Vagina (tissue), 2 donors: ENCODE data around the gene FERD3L. TPM values are rescaled to one million over a fixed set of nuclear protein-coding genes. Genes with fewer than 3 reads are reported as not detected.

Experiments
- DNase-seq, 2 donors: peaks; one replicate each; pipeline ENCODE4 v3.0.0-alpha.2; 2017; ENCODE audit errors: extremely low spot score in 2 of 2
- H3K27ac ChIP-seq: fragments of 200-600 bp; sonication (generic); one replicate; pipeline ENCODE4 v1.5.1; 2019
- H3K27me3 ChIP-seq: fragments of 200-600 bp; sonication (generic); one replicate; pipeline ENCODE4 v1.5.1; 2019
- H3K36me3 ChIP-seq, 2 donors: fragments of 200-600 bp; sonication (generic); one replicate each; pipeline ENCODE4 v1.5.1; 2017 to 2019
- H3K4me1 ChIP-seq: fragments of 200-600 bp; sonication (generic); one replicate; pipeline ENCODE4 v1.5.1; 2019
- H3K4me3 ChIP-seq, 2 donors: fragments of 200-600 bp; sonication (generic); 1 replicate in 1 of 2; 2 replicates in 1 of 2; pipeline ENCODE4 v1.5.1; 2016 to 2019
- H3K9me3 ChIP-seq: fragments of 200-600 bp; sonication (generic); one replicate; pipeline ENCODE4 v1.5.1; 2019
- CTCF ChIP-seq, 3 experiments: fragments of 450-650 bp in 2 of 3; fragments of 200-600 bp in 1 of 3; sonication (generic) in 1 of 3; IDR thresholded peaks; one replicate each; pipeline ENCODE4 v1.5.1; 2017 to 2019; ENCODE audit warnings: antibody characterized with exemption in 3 of 3, mild to moderate bottlenecking in 2 of 3, moderate library complexity in 2 of 3
- POLR2A ChIP-seq, 2 donors: fragments of 450-650 bp; IDR thresholded peaks; one replicate each; pipeline ENCODE4 v1.6.1; 2017; ENCODE audit warnings: antibody characterized with exemption in 2 of 2, mild to moderate bottlenecking in 2 of 2, moderate library complexity in 2 of 2
- POLR2AphosphoS5 ChIP-seq, 2 donors: sonication (generic); formaldehyde crosslinking; IDR thresholded peaks; one replicate each; pipeline ENCODE4 v1.9.0; 2017; ENCODE audit warnings: antibody characterized with exemption in 2 of 2, mild to moderate bottlenecking in 2 of 2, low read depth in 1 of 2; ENCODE audit not compliant: insufficient read depth in 1 of 2
- intact Hi-C: fragments of 100-400 bp; cut with DNase I; formaldehyde crosslinking; loops from one replicate; pipeline ENCODE4 v1.15.1; 2023
- total RNA-seq: library from RNA; depleted of rRNA; stranded (reverse); fragments of >200 nt; gene quantifications from one replicate; pipeline ENCODE4 v1.2.3, GENCODE V29; 2016

Gene FERD3L
- total RNA-seq, 1 donor from 2014 or later: not detected

DNA sequence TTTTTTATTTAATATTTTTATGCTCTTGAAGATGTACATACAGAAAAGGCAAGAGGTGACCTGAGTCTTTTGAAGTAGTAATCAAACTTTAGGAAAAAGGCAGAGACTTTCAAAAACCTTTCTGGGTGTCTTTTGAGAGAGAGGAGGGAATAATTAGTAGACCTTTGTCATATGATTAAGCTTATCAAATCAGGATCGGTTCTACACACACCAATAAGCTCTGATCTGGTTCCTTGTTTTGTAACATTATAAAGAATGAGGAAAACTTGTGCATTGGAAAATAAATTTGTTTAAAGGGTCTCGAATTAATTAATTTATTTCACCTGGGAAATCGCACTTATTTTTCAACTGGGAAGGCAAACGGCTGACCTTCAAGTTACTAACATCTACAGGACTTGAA is 39.7 kb downstream of the FERD3L start:
- no peak overlapping the region for H3K27ac ChIP-seq
- H3K9me3 ChIP-seq: no peaks in the 10 kb centered on the region
- peaks cover 21% of the 10 kb centered on the region for H3K4me1 ChIP-seq
- no peak for DNase-seq
- H3K36me3 ChIP-seq: no peaks in the 10 kb centered on the region
- H3K4me3 ChIP-seq: no peak overlapping the region
- no peaks in the 10 kb centered on the region for H3K27me3 ChIP-seq
- TF ChIP-seq CTCF (IDR thresholded peaks at IDR 0.05) (no peak), POLR2AphosphoS5 (IDR thresholded peaks at IDR 0.05; ENCODE audit: insufficient read depth in 1 of 2, low read depth in 1 of 2) (no peak), POLR2A (IDR thresholded peaks at IDR 0.05) (no peak)
- intact Hi-C loops: no loop called here

GRCh38 chr7:19104811-19105210 is 40.4 kb downstream of the FERD3L start:
- H3K4me3 ChIP-seq: no peak overlapping the region
- no peak for DNase-seq
- H3K36me3 ChIP-seq: no peaks in the 10 kb centered on the region
- H3K27ac ChIP-seq: no peak overlapping the region
- H3K4me1 ChIP-seq: peaks cover 21% of the 10 kb centered on the region
- intact Hi-C loops: no loop called here
- TF ChIP-seq POLR2A (IDR thresholded peaks at IDR 0.05) (no peak), CTCF (IDR thresholded peaks at IDR 0.05) (no peak), POLR2AphosphoS5 (IDR thresholded peaks at IDR 0.05; ENCODE audit: insufficient read depth in 1 of 2, low read depth in 1 of 2) (no peak)
- no peaks in the 10 kb centered on the region for H3K9me3 ChIP-seq
- H3K27me3 ChIP-seq: no peaks in the 10 kb centered on the region

DNA sequence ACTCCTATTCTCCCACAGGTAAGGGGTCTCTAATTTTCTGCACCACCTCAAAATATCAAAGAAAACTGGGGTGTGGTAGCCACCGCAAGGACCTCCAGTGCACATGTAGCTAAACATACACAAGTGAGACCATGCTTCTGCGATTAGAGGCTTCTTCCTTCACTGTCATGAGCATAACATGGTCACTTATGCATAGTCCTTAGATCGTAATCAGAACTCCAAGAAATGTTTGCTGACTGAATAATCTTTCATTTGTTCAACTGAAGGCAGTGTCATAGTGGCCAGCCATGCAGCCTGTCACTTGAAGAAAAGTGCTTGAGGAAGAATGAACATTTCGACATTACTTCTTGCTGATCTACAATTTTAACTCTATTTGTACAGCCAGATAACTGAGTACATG is 42.3 kb downstream of the FERD3L start:
- no peaks in the 10 kb centered on the region for H3K27me3 ChIP-seq

GRCh38 chr7:19101909-19102308 is 43.3 kb downstream of the FERD3L start:
- Histone ChIP-seq H3K9me3 (no peaks in the 10 kb centered on the region), H3K27ac (no peak overlapping the region), H3K27me3 (no peaks in the 10 kb centered on the region), H3K4me1 (peaks cover 7% of the 10 kb centered on the region), H3K36me3 (no peaks in the 10 kb centered on the region), H3K4me3 (no peak overlapping the region)
- DNase-seq: no peak
- intact Hi-C loops: no loop called here
- TF ChIP-seq CTCF (IDR thresholded peaks at IDR 0.05) (no peak), POLR2A (IDR thresholded peaks at IDR 0.05) (no peak), POLR2AphosphoS5 (IDR thresholded peaks at IDR 0.05; ENCODE audit: insufficient read depth in 1 of 2, low read depth in 1 of 2) (no peak)

More for the DNA sequence above, 42.3 kb downstream of the FERD3L start:
- Histone ChIP-seq H3K4me3 (no peak overlapping the region), H3K27ac (no peak overlapping the region), H3K4me1 (peaks cover 14% of the 10 kb centered on the region), H3K36me3 (no peaks in the 10 kb centered on the region), H3K9me3 (no peaks in the 10 kb centered on the region)
- intact Hi-C loops: no loop called here
- TF ChIP-seq CTCF (IDR thresholded peaks at IDR 0.05) (no peak), POLR2A (IDR thresholded peaks at IDR 0.05) (no peak), POLR2AphosphoS5 (IDR thresholded peaks at IDR 0.05; ENCODE audit: insufficient read depth in 1 of 2, low read depth in 1 of 2) (no peak)
- no peak for DNase-seq

DNA sequence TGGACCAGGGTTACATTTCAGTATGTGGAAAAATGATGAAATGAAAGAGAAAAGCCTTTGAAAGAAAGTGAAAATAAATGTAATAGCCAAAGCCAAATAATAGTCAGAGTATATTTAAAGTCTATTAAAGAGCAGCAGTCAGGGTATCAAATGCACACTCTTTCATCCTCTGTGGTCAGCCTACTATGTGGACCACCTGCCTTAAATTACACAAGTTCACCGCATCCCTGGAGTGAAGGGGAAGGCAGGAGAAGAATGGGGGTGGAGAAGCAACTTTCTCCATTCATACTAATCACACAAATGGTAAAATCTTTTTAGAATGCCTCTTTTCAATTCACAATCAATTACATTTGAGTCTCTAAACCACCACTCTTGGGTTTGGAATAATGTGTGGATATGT is 43.7 kb downstream of the FERD3L start:
- Histone ChIP-seq H3K4me3 (no peak overlapping the region), H3K36me3 (no peaks in the 10 kb centered on the region), H3K9me3 (no peaks in the 10 kb centered on the region), H3K27ac (no peak overlapping the region), H3K27me3 (no peaks in the 10 kb centered on the region), H3K4me1 (peaks cover 3% of the 10 kb centered on the region)
- intact Hi-C loops: no loop called here
- TF ChIP-seq POLR2AphosphoS5 (IDR thresholded peaks at IDR 0.05; ENCODE audit: insufficient read depth in 1 of 2, low read depth in 1 of 2) (no peak), CTCF (IDR thresholded peaks at IDR 0.05) (no peak), POLR2A (IDR thresholded peaks at IDR 0.05) (no peak)
- no peak for DNase-seq
